PFSK-1 (cell line): Measurements from ENCODE around the gene TMEM255B.

Experiments used
- FOXP2 ChIP-seq: optimal IDR thresholded peaks from 2 replicates; pipeline ENCODE3; 2011; ENCODE audit warnings: borderline replicate concordance, control low read depth, inconsistent platforms; ENCODE audit not compliant: insufficient read depth; ENCODE audit errors: extremely low read length, extremely low read depth
- POLR2AphosphoS5 ChIP-seq: IDR thresholded peaks from 2 replicates; pipeline ENCODE4 v1.6.1; 2012; ENCODE audit warnings: low read depth, mild to moderate bottlenecking, control low read depth, low read length, moderate library complexity
- SIN3A ChIP-seq: IDR thresholded peaks from 2 replicates; pipeline ENCODE4 v1.6.1; 2012; ENCODE audit warnings: mild to moderate bottlenecking, low read length, moderate library complexity, borderline replicate concordance; ENCODE audit not compliant: insufficient read depth
- TAF1 ChIP-seq: IDR thresholded peaks from 2 replicates; pipeline ENCODE4 v1.6.1; 2012; ENCODE audit warnings: low read length, control low read depth, borderline replicate concordance; ENCODE audit not compliant: insufficient read depth
- TF ChIP-seq, protein P1 (sequence below), 2 experiments: IDR thresholded peaks; 2 replicates each; pipeline versions ENCODE4 v1.6.1 to v1.8.0; 2011 to 2012; ENCODE audit warnings: low read depth in 2 of 2, low read length in 2 of 2, control low read depth in 1 of 2, inconsistent platforms in 1 of 2, mild to moderate bottlenecking in 1 of 2, moderate library complexity in 1 of 2; ENCODE audit not compliant: insufficient read depth in 1 of 2

DNA sequence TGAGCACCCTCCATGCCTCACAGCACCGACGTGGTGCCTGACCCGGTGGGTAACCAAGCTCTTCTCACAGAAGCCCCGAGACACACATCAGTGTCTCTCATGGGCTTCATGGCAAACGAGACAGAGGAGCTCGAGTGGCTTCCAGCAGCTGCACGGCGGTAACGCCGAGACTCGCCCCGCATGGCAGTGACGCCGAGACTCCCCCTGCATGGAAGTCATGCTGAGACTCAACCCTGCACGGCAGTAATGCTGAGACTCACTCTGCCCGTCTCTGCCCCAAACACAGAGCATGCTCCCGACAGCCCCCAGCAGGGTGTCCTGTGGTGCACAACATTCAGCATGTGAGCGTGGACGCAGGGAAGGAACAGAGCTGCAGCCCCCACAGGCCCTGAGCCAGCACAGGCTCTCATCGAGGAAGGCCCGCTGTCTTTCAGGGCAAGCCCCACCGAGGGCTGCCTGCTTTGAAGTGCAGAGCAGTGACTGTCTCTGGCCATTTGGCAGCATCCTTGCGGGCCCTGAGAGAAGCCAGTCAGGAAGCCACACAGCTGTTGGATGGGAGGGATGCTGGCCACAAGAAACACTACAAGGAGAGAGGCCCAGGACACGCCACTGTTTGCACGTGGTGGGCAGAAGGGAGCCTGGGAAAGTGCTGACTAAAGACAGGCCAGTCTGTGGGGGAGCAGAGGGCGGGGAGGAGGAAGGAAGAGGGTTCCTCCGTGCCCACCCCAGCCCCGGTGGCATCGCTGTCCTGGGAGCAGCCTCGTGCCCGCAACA is 95.4 kb downstream of the TMEM255B start:
- TF ChIP-seq POLR2AphosphoS5, result no peak
- no peak for TF ChIP-seq TAF1
- TF ChIP-seq, protein P1, sequence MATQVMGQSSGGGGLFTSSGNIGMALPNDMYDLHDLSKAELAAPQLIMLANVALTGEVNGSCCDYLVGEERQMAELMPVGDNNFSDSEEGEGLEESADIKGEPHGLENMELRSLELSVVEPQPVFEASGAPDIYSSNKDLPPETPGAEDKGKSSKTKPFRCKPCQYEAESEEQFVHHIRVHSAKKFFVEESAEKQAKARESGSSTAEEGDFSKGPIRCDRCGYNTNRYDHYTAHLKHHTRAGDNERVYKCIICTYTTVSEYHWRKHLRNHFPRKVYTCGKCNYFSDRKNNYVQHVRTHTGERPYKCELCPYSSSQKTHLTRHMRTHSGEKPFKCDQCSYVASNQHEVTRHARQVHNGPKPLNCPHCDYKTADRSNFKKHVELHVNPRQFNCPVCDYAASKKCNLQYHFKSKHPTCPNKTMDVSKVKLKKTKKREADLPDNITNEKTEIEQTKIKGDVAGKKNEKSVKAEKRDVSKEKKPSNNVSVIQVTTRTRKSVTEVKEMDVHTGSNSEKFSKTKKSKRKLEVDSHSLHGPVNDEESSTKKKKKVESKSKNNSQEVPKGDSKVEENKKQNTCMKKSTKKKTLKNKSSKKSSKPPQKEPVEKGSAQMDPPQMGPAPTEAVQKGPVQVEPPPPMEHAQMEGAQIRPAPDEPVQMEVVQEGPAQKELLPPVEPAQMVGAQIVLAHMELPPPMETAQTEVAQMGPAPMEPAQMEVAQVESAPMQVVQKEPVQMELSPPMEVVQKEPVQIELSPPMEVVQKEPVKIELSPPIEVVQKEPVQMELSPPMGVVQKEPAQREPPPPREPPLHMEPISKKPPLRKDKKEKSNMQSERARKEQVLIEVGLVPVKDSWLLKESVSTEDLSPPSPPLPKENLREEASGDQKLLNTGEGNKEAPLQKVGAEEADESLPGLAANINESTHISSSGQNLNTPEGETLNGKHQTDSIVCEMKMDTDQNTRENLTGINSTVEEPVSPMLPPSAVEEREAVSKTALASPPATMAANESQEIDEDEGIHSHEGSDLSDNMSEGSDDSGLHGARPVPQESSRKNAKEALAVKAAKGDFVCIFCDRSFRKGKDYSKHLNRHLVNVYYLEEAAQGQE (IDR thresholded peaks at IDR 0.05; ENCODE audit: insufficient read depth in 1 of 2, low read depth in 2 of 2, low read length in 2 of 2), result no peak
- no peak for TF ChIP-seq SIN3A
- TF ChIP-seq FOXP2, result no peak
